Activated T-helper 2 cell treated with anti-CD3 and anti-CD28 coated beads, Interferon-gamma antibody, Interleukin-2, Interleukin-4, amounts not matched to agents 10 μg/mL and 5 μg/mL and 100 μg/mL, durations not matched to agents 14 hours and 24 hours and 36 hours (primary cell): ENCODE results near the gene MBIP. TPM values are rescaled to one million over a fixed set of nuclear protein-coding genes. Genes with fewer than 3 reads are reported as not detected.

Source experiments
- total RNA-seq: library from RNA; stranded (reverse); gene quantifications from 2 replicates; pipeline ENCODE4 v1.2.3, GENCODE V29; 2022

Gene MBIP
- total RNA-seq, 1 donor from 2014 or later: 29.5 TPM

Other genes starting within 250 kb of the MBIP start
- gene PTCSC3, start 143.9 kb downstream of the MBIP start, total RNA-seq: not detected in 2 replicates
- not detected in 2 replicates for gene NKX2-1, start 199.6 kb upstream of the MBIP start, total RNA-seq